ENCODE data around the gene SOX13.
A peak's percentile ranks its signal among the peaks of the same experiment; 100 is the strongest.
"Not testable (repeated sequence)": the region's sequence is repeated elsewhere in the genome, so short reads cannot be mapped to it uniquely, and the experiment has no call there.

SOX13 gene

GRCh38 chr1:204072931-204073836, at the start of gene SOX13:
SOX13 (plus strand) TSS chr1:204073115; CDS start chr1:204112916, 39,801 bp downstream.
- DNase-seq = peak; percentile 75

DNA sequence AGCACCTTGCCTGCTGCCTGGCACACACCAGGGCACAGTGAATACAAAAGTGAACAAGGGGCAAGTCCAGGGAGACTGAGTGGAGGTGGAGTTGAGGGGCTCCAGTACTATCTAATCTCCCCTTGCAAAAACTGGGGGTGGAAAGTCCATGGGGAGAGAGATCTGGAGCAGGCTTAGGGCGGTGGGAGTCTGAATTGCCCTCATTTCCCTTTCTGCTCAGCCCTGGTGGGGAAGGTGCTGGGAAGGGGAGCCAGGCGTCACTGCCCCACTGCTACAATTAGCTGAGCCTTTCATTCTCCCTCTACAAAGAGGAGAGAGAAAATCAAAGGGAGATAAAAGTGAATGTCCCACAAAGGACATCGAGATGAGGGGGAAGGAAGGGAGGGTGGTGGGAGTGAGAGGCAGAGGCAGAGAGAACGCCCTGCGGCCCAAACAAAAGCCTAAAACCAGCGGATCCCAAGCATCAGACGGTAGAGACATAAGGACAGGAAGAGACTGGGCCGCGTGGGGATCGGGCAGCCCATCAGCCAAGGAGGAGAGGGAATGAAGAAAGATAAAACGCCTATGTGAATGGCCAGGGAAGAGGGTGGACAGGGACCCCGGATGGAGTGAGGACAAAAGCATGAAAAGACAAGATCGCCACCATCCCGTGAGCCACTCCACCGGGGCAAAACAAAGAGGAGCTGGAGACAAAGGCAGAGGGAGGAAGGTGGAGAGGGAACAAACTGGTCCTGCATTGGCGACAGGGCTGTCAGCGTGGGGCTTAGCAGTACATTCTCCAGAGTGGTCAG, 46.8 kb upstream of the SOX13 start:
- no peak for DNase-seq

GRCh38 chr1:204027446-204027845, 45.5 kb upstream of the SOX13 start:
- DNase-seq = no peak

GRCh38 chr1:204029016-204029415, 43.9 kb upstream of the SOX13 start:
- DNase-seq = no peak

DNA sequence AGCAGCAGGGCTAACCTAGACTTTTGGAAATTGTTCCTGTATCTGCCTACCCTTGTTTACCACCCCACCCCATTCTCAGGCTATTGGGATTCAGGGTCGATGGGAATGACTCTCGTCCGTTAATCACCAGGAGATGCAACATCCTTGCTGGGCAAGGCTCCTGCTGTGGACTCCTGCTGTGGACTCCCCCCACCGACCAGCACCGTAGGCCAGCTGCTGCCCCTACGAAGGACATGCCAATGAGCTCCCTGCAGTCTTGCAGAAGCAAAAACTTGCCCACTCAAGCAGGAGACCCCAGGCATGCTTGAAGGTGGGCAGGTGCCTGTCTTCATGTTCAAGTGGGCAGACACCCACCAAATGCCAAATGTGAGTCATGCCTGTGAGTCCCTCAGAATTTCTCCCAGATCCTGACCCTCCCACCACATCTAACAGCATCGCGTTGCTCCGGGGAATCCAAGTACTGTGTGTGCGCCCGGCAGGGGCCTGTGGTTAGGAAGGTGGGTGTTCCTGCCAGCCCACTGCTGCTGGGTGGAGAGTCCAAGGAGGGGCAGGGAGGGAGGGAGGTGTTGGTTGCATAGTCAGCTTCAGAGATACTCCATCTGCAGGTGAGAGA, 41.7 kb upstream of the SOX13 start:
- peak; percentile 25 for DNase-seq

GRCh38 chr1:204032642-204033235, 40.2 kb upstream of the SOX13 start:
- no peak for DNase-seq

DNA sequence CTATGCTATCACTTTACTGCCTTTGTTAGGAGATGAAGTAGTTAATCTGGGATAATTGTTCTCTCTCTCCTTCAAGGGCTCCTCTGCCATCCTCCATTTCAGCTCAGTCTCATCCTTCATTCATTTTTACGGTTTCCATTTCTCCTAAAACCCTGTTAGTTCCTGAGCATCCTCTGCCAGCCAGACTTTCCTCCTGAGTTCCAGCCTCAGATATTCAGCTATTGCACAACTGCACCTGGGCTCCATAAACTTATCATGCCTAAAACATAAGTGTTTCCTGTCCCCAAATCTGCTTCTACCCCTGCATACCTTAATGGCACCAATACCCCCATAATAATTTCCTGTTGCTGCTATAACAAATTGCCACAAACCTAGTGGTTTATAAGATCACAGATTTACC, 39.6 kb upstream of the SOX13 start:
- DNase-seq = no peak

GRCh38 chr1:204036882-204037655, 35.8 kb upstream of the SOX13 start:
- no peak for DNase-seq

- peak; percentile 72 for DNase-seq
Observed at GRCh38 chr1:204041232-204041767, 31.6 kb upstream of the SOX13 start.

- peak; percentile 70 for DNase-seq
Observed at GRCh38 chr1:204041803-204042505, 31.0 kb upstream of the SOX13 start.

- DNase-seq = no peak
Observed at GRCh38 chr1:204042516-204042915, 30.4 kb upstream of the SOX13 start.

DNA sequence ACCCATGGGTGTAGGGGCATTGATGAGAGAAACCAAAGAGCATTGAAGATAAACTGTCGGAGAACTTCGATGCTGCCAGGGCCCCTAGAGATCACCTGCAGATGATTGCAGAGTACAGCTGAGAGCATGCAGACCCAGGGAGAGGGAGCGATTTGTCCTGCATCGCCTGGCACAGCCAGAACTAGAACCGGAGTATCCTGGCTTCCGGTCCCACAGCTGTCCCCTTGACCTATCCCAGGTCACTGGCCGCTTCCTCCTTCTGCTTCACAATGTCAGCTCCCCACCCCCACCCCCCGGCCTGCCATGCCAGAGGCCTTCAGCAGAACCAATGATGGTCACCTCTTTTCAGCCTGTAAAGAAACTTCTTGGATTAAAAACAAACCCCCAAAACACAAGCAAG, 29.2 kb upstream of the SOX13 start:
- no peak for DNase-seq

DNA sequence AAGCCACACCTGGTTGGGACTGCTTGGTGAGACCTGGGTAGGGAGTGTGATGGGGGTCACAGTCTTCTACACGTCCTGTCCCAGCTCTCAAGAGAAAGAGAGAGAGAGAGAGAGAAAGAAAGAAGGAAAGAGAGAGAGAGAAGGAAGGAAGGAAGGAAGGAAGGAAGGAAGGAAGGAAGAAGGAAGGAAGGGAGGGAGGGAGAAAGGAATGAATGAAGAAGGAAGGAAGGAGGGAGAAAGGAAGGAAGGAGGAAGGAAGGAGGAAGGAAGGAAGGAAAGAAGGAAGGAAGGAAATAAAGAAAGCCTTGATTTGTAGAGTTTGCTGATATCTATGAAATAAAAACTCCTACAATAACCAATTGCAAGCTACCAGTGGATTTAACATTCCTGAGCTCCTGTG, 28.5 kb upstream of the SOX13 start:
- DNase-seq = no peak

DNA sequence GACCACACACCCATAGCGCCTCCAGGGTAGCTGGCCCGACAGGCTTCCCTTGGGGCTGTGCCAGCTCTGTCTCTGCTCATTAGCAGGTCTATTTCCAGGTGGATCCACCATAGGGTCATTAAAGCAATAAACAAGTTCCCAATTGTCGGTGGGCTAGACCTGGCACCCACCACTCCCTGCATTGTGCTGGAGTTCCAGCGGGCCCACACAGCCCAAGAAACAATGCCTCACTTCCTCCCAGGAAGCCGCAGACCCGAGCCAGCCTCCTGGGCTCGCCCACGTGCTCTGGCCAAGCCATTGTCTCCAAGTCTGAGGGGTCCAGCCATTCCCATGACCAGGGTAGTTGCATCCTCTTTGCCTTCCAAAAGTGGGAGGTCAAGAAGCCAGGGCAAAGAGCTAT, 27.5 kb upstream of the SOX13 start:
- peak; percentile 47 for DNase-seq

DNA sequence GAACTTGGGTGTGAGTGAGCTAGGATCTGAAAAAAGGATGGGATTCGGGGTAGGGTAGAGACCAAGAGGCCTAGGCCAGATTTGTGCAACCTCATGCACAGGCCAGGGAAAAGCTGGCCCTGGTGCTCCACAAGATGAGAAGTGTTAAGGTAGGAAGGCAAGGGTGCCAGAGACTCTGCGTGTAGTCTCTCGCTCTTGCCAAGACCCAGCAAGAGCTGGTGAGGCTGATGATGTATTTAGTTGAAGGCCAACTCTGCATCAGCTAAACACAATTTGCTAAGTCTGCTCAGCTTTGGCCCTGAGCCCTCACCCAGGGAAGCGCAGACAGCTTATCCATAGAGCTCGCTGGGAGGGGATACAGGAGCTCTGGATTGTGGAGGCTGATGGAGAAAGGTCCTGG, 26.6 kb upstream of the SOX13 start:
- peak; percentile 51 for DNase-seq

DNA sequence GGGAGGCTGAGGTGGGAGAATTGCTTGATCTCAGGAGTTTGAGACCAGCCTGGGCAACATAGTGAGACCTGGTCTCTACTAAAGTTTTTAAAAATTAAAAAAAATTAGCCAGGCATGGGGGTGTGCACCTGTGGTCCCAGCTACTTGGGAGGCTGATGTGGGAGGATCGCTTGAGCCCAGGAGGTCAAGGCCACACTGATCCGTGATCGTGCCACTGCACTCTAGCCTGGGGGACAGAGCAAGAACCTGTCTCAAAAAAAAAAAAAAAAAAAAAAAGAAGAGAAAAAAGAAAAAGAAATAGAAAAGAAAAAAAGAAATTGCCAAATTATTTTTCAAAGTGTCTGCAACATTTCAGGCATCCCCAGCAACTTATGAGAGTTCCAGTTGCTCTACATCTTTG, 24.1 kb upstream of the SOX13 start:
- not testable (repeated sequence) for DNase-seq

DNA sequence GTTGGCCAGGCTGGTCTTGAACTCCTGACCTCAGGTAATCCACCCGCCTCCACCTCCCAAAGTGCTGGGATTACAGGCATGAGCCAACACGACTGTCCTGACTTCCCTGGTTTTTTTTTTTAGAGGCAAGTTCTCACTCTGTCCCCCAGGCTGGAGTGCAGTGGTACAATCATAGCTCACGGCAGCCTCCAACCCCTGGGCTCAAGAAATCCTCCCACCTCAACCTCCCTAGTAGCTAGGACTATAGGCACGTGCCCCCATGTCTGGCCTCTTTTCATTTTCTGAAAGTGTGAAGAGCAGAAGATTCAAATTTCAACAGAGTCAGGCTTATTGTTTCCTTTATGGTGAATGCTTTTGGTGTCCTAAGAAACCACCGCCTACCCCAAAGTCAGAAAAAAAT, 21.7 kb upstream of the SOX13 start:
- DNase-seq = no peak

DNA sequence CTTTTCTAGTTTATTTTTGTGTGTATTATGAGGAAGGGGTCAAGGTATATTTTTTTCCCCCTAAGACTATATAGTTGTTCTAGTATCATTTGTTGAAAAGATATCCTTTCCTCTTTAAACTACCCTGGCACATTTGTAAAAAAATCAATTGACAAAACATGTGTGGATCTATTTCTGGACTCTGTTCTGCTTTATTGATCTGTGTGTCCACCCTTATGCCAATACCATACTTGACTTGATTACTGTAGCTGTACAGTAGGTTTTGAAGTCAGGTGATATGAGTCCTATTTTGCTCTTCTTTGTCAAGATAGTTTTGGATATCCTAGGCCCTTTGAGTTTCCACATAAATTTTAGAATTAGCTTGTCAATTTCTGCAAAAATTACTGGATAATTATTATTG, 21.2 kb upstream of the SOX13 start:
- no peak for DNase-seq

DNA sequence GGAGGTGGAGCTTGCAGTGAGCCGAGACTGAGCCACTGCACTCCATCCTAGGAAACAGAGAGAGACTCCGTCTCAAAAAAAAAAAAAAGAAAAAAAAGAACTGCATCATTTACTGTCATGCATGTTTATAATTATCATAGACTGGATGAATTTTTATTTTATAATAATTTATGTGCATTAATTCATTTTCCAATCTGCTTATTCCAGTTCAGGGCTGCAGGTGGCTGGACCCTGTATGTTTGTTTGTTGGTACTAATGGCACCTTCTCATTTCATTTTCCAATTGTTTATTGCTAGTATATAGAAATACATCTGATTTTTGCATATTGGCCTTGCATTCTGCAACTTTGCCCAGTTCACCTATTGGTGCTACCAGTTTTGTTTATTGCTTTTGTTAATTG, 19.0 kb upstream of the SOX13 start:
- no peak for DNase-seq

GRCh38 chr1:204059970-204060369, 12.9 kb upstream of the SOX13 start:
- no peak for DNase-seq

DNA sequence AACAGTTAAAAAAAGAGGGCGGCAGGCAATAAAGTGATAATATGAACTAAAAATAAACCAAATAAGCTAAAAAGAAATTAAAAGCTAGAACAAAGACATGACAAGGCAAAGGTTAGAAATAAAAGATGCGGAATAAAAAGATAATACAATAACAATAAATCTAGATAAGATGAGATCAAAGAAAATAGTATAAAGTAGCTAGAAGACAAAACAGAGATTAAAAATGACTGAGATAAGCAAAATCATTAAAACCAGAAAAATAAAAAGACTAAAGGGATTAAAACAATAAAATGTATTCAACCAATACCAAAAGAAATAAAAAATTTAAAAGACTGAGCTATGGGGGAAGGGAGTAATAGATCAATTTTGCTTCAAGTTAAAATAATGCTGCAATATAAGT, 10.8 kb upstream of the SOX13 start:
- no peak for DNase-seq
